Fibroblast of lung (primary cell): ENCODE measurements around the gene EPRS1.

Experiments used
- EZH2 ChIP-seq: IDR thresholded peaks from 2 replicates; pipeline ENCODE4 v1.5.1; 2012; ENCODE audit warnings: low read length, control low read depth, mild to moderate bottlenecking; ENCODE audit errors: missing control alignments
- TF ChIP-seq, protein P1 (sequence below), 2 donors: IDR thresholded peaks in 1 of 2; conservative IDR thresholded peaks in 1 of 2; 1 replicate in 1 of 2; 2 replicates in 1 of 2; pipeline ENCODE4 v1.5.1; 2011 to 2012; ENCODE audit warnings: low read length in 2 of 2, control low read depth in 1 of 2, inconsistent platforms in 1 of 2, low read depth in 1 of 2, mild to moderate bottlenecking in 1 of 2

- TF ChIP-seq, protein P1, sequence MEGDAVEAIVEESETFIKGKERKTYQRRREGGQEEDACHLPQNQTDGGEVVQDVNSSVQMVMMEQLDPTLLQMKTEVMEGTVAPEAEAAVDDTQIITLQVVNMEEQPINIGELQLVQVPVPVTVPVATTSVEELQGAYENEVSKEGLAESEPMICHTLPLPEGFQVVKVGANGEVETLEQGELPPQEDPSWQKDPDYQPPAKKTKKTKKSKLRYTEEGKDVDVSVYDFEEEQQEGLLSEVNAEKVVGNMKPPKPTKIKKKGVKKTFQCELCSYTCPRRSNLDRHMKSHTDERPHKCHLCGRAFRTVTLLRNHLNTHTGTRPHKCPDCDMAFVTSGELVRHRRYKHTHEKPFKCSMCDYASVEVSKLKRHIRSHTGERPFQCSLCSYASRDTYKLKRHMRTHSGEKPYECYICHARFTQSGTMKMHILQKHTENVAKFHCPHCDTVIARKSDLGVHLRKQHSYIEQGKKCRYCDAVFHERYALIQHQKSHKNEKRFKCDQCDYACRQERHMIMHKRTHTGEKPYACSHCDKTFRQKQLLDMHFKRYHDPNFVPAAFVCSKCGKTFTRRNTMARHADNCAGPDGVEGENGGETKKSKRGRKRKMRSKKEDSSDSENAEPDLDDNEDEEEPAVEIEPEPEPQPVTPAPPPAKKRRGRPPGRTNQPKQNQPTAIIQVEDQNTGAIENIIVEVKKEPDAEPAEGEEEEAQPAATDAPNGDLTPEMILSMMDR (conservative IDR thresholded peaks at IDR 0.05 in 1 of 2, IDR thresholded peaks at IDR 0.05 in 1 of 2; ENCODE audit: low read depth in 1 of 2, low read length in 2 of 2), result no peak
- no peak for TF ChIP-seq EZH2
Observed at GRCh38 chr1:220060876-220061275, 14.6 kb upstream of the EPRS1 start.
